K562 (cell line): Measurements from ENCODE around the gene LRRTM3. TPM values are rescaled to one million over a fixed set of nuclear protein-coding genes. Genes with fewer than 3 reads are reported as not detected.

ENCODE experiments used
- ATAC-seq: fragments of 200-7000 bp; cut with Tn5 transposase; 3 replicates; pipeline ENCODE4 v1.9.1; 2020; ENCODE audit warnings: moderate library complexity
- BruUV-seq: library from RNA; stranded (reverse); fragments of 400-500 nt; replicated peaks from 2 replicates; lab custom pipeline; 2021; lab: Mats Ljungman, UMichigan
- CTCF ChIA-PET: fragments of 300-600 bp; formaldehyde crosslinking; extraction: SDS; loops from one replicate; lab custom pipeline; 2021; ENCODE audit warnings: low intra/inter-chr PET ratio; lab: Yijun Ruan, JAX
- POLR2A ChIA-PET: fragments of 300-600, 350-650 bp; sonication (Branson Sonifier 250); formaldehyde crosslinking; extraction: SDS; loops from one replicate; lab custom pipeline; 2021; ENCODE audit warnings: antibody characterized with exemption, inconsistent platforms; lab: Yijun Ruan, JAX
- DNase-seq, 4 experiments: peaks; one replicate each; pipeline versions ENCODE4 v3.0.0 to v3.0.0-alpha.2; 2011 to 2018; ENCODE audit warnings: low spot score in 3 of 4, mixed read lengths in 3 of 4; ENCODE audit errors: extremely low read depth in 1 of 4
- FAIRE-seq: peaks from 2 replicates; lab custom pipeline; 2011; peaks lifted over from hg19 to GRCh38; lab: Jason Lieb, UNC
- H2AFZ ChIP-seq: 2 replicates; pipeline ENCODE4 v1.6.0; 2011; ENCODE audit warnings: low read depth, low read length, control low read depth, inconsistent platforms
- H3K27ac ChIP-seq: fragments of 200-600 bp; 3 replicates; pipeline ENCODE4 v1.8.0; 2011; ENCODE audit warnings: low read depth, mild to moderate bottlenecking, control low read depth, inconsistent platforms, low read length, moderate library complexity, mixed read lengths; ENCODE audit errors: extremely low read depth
- H3K27me3 ChIP-seq, 2 experiments: fragments of 300-600 bp in 1 of 2; 2 replicates in 1 of 2; 3 replicates in 1 of 2; pipeline versions ENCODE4 v1.6.0 to v1.8.0; 2011; ENCODE audit warnings: inconsistent platforms in 2 of 2, low read length in 2 of 2, mild to moderate bottlenecking in 1 of 2, mixed read lengths in 1 of 2, moderate library complexity in 1 of 2; ENCODE audit not compliant: control insufficient read depth in 2 of 2, insufficient read depth in 2 of 2
- H3K36me3 ChIP-seq: fragments of 300-600 bp; 3 replicates; pipeline ENCODE4 v1.8.0; 2011; ENCODE audit warnings: mild to moderate bottlenecking, low read length, inconsistent platforms; ENCODE audit not compliant: control insufficient read depth, insufficient read depth
- H3K4me1 ChIP-seq, 2 experiments: fragments of 200-600 bp in 1 of 2; replicated peaks in 1 of 2; 2 replicates in 1 of 2; 3 replicates in 1 of 2; pipeline versions ENCODE4 v1.5.1 to v1.8.0; 2011; ENCODE audit warnings: inconsistent platforms in 2 of 2, low read length in 2 of 2, mild to moderate bottlenecking in 1 of 2, mixed read lengths in 1 of 2, moderate library complexity in 1 of 2; ENCODE audit not compliant: control insufficient read depth in 2 of 2, insufficient read depth in 2 of 2
- H3K4me2 ChIP-seq: 2 replicates; pipeline ENCODE4 v1.6.1; 2011; ENCODE audit warnings: low read length, control low read depth, inconsistent platforms, mixed read lengths; ENCODE audit not compliant: insufficient read depth
- H3K4me3 ChIP-seq: fragments of 200-600 bp; sonication (generic), shearing (Covaris generic); 2 replicates; pipeline ENCODE4 v1.5.1; 2016; ENCODE audit warnings: control low read depth, inconsistent platforms
- H3K79me2 ChIP-seq: fragments of 200-600 bp; 3 replicates; pipeline ENCODE4 v1.8.0; 2011; ENCODE audit warnings: low read length, inconsistent platforms; ENCODE audit not compliant: control insufficient read depth, insufficient read depth
- H3K9ac ChIP-seq, 2 experiments: 2 replicates each; pipeline versions ENCODE4 v1.6.0 to v1.6.1; 2011; ENCODE audit warnings: low read depth in 2 of 2, low read length in 2 of 2, control low read depth in 1 of 2, inconsistent platforms in 1 of 2, mild to moderate bottlenecking in 1 of 2, mixed read lengths in 1 of 2; ENCODE audit not compliant: insufficient read depth in 1 of 2
- H3K9me1 ChIP-seq: one replicate; pipeline ENCODE4 v1.6.0; 2011; ENCODE audit warnings: inconsistent platforms, mild to moderate bottlenecking, low read length, moderate library complexity; ENCODE audit not compliant: control insufficient read depth, insufficient read depth
- H3K9me3 ChIP-seq: replicated peaks from 2 replicates; pipeline ENCODE4 v1.5.1; 2011; ENCODE audit warnings: low read depth, low read length, inconsistent platforms; ENCODE audit not compliant: control insufficient read depth, insufficient read depth
- H4K20me1 ChIP-seq: replicated peaks from 2 replicates; pipeline ENCODE4 v1.6.1; 2011; ENCODE audit warnings: low read length, inconsistent platforms, mixed read lengths; ENCODE audit not compliant: control insufficient read depth, insufficient read depth
- CREB5 ChIP-seq: fragments of 250-450 bp; sonication (Bioruptor Pico); IDR thresholded peaks from 2 replicates; pipeline ENCODE4 v1.5.0; 2020; ENCODE audit warnings: mild to moderate bottlenecking
- CREM ChIP-seq: IDR thresholded peaks from 2 replicates; pipeline ENCODE4 v1.6.1; 2014; ENCODE audit warnings: antibody characterized with exemption, low read depth
- MBD1 ChIP-seq: fragments of 250-450 bp; sonication (Bioruptor Pico); IDR thresholded peaks from 2 replicates; pipeline ENCODE4 v1.8.0; 2022; ENCODE audit warnings: inconsistent platforms
- NR2C1 ChIP-seq, 2 experiments: fragments of 450-650 bp; IDR thresholded peaks; 2 replicates each; pipeline ENCODE4 v1.6.1; 2017; ENCODE audit warnings: mild to moderate bottlenecking in 2 of 2, antibody characterized with exemption in 1 of 2, inconsistent platforms in 1 of 2, missing compliant biosample characterization in 1 of 2, missing genetic modification characterization in 1 of 2
- PCBP1 ChIP-seq: fragments of 200-400 bp; formaldehyde crosslinking; IDR thresholded peaks from 2 replicates; pipeline ENCODE4 v1.6.1; 2018; ENCODE audit warnings: mild to moderate bottlenecking, low read depth, low read length; ENCODE audit not compliant: poor library complexity, severe bottlenecking
- STAG1 ChIP-seq: sonication (generic); formaldehyde crosslinking; IDR thresholded peaks from 2 replicates; pipeline ENCODE4 v1.5.0; 2020; ENCODE audit warnings: missing genetic modification reagents, borderline replicate concordance
- TGIF2 ChIP-seq: sonication (generic); formaldehyde crosslinking; IDR thresholded peaks from 2 replicates; pipeline ENCODE4 v1.8.1; 2022; ENCODE audit warnings: mild to moderate bottlenecking, missing genetic modification reagents, moderate library complexity
- ZNF121 ChIP-seq: sonication (generic); formaldehyde crosslinking; conservative IDR thresholded peaks from 2 replicates; pipeline ENCODE4 v1.8.0; 2022; ENCODE audit warnings: missing genetic modification reagents
- ZNF274 ChIP-seq: IDR thresholded peaks from 2 replicates; pipeline ENCODE4 v1.6.1; 2011; ENCODE audit warnings: low read depth, mild to moderate bottlenecking, low read length, moderate library complexity, borderline replicate concordance
- WGBS: fragments of 100-300 bp; shearing (Covaris generic); methylation state at CpG from one replicate; pipeline ENCODE4 v1.1.6; 2016; ENCODE audit warnings: low coverage, mixed read lengths; ENCODE audit not compliant: insufficient coverage; ENCODE audit errors: missing lambda C conversion rate; 5-methylcytosine and 5-hydroxymethylcytosine counted together
- in situ Hi-C: fragments of 300-500 bp; cut with MboI; formaldehyde crosslinking; loops from 4 replicates; pipeline ENCODE4 v1.15.0; 2018; ENCODE audit warnings: inconsistent platforms, mixed read lengths
- intact Hi-C: fragments of 100-400 bp; cut with micrococcal nuclease; formaldehyde crosslinking; loops from 2 replicates; pipeline ENCODE4 v1.14.2; 2022
- polyA plus RNA-seq, 8 experiments: library from polyadenylated mRNA; depleted of rRNA in 4 of 8; stranded (reverse) in 5 of 8; unstranded in 3 of 8; fragments of >200 nt; fragmentation: Nextera tagmentation in 2 of 8; fragmentation: Illumina TruSeq in 1 of 8; extraction: Ambion mirVana in 2 of 8; extraction: Trizol in 1 of 8; gene quantifications; 2 replicates each; pipeline versions ENCODE4 v1.2.1 to v1.2.3, GENCODE V29; 2011 to 2014; ENCODE audit warnings: inconsistent platforms in 1 of 8, missing spikeins in 1 of 8
- total RNA-seq, 7 experiments: library from RNA; depleted of rRNA in 6 of 7; stranded (reverse); fragments of >200 nt in 6 of 7; fragmentation: Illumina TruSeq in 2 of 7; extraction: Trizol in 2 of 7; gene quantifications; 2 replicates each; pipeline versions ENCODE4 v1.2.1 to v1.2.3, GENCODE V29; 2011 to 2021; ENCODE audit warnings: low replicate concordance in 1 of 7

The LRRTM3 gene
- total and polyA plus RNA-seq, 9 of the 15 experiments (the other 6 are each of a cell fraction or from before 2014, with no cell fraction given) = not detected

- ChIA-PET CTCF (no interaction called here), POLR2A (no interaction called here)
- TF ChIP-seq ZNF274 (no peak), STAG1 (CRISPR knock-in tag) (no peak), CREM (no peak), TGIF2 (CRISPR knock-in tag) (no peak), NR2C1 (IDR thresholded peaks at IDR 0.05) (no peak), NR2C1 (tag; IDR thresholded peaks at IDR 0.05) (no peak), ZNF121 (CRISPR knock-in tag) (no peak), CREB5 (CRISPR knock-in tag) (no peak), MBD1 (CRISPR knock-in tag) (no peak), PCBP1 (no peak)
- Histone ChIP-seq H3K4me2 (no peak overlapping the region), H3K36me3 (no peaks in the 10 kb centered on the region), H3K27ac (no peak overlapping the region), H3K9me1 (no peaks in the 10 kb centered on the region), H4K20me1 (no peaks in the 10 kb centered on the region), H2AFZ (no peak overlapping the region), H3K9me3 (no peaks in the 10 kb centered on the region), H3K27me3 (no peaks in the 10 kb centered on the region), H3K4me1 (no peaks in the 10 kb centered on the region), H3K9ac (no peak overlapping the region), H3K79me2 (no peaks in the 10 kb centered on the region), H3K4me3 (no peak overlapping the region)
- 1% methylated on average over 3 of the region's 3 CpGs for WGBS
- intact Hi-C loops (no loop called here), in situ Hi-C loops (no loop called here)
- ATAC-seq (no peak), DNase-seq (no peak), FAIRE-seq (no peak)
- BruUV-seq = no TSS peak
These were observed 15.1 kb downstream of the LRRTM3 start for GRCh38 chr10:66940965-66941364.
